GM12892 (cell line): ENCODE results near the gene INPP5A.

Experiments
- POLR2A ChIP-seq: IDR thresholded peaks from 2 replicates; pipeline ENCODE4 v1.6.1; 2011; ENCODE audit warnings: low read depth, low read length, control low read depth
- POLR2AphosphoS5 ChIP-seq: IDR thresholded peaks from 2 replicates; pipeline ENCODE4 v1.6.1; 2011; ENCODE audit warnings: low read depth, low read length, control low read depth
- TAF1 ChIP-seq: IDR thresholded peaks from 2 replicates; pipeline ENCODE4 v1.6.1; 2011; ENCODE audit warnings: low read depth, mild to moderate bottlenecking, control low read depth, low read length, borderline replicate concordance

DNA sequence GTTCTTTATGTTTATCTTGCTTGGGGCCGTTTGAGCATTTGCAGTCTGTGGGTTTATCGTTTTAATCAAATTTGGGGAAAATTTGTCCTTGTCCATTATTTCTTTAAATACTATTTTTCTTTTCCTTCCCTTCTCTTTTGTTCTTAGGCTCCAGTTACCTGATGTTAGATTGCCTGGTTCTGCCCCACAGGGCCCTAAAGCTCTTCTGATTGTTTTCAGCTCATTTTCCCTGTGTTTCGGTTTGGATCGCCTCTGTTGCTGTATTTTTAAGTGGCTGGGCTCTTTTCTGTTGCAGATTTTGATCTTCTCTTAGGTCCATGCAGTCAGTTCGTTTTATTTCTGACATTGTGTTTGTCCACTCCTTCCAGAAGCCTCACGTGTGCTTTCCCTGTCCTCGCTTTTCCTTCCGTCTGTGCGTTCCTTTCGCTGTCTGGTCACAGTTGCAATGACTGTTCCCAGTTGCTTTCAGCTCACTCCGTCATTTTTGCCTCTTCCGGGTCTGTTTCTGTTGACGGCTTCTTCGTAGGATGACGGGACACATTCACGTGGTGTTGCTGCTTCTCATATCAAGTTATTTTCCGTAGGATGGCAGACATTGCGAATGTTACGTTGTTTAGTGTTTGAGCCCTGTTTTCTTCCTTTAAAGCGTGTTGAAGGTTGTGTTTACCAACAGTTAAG, 111.4 kb downstream of the INPP5A start:
- TF ChIP-seq POLR2A: no peak
- TF ChIP-seq POLR2AphosphoS5: no peak
- TF ChIP-seq TAF1: no peak
